Muscle layer of colon (tissue), 2 donors: ENCODE measurements around the gene USB1.

Experiments
- H3K27ac ChIP-seq: one replicate; pipeline ENCODE4 v1.7.0; 2013; ENCODE audit warnings: low read depth, mild to moderate bottlenecking, low read length, moderate library complexity
- H3K27me3 ChIP-seq, 2 donors: one replicate each; pipeline ENCODE4 v1.7.0; 2013; ENCODE audit warnings: low read length in 2 of 2, mild to moderate bottlenecking in 2 of 2; ENCODE audit not compliant: insufficient read depth in 2 of 2, control insufficient read depth in 1 of 2
- H3K36me3 ChIP-seq: one replicate; pipeline ENCODE4 v1.7.0; 2013; ENCODE audit warnings: mild to moderate bottlenecking, low read length; ENCODE audit not compliant: insufficient read depth
- H3K4me1 ChIP-seq: one replicate; pipeline ENCODE4 v1.7.0; 2013; ENCODE audit warnings: mild to moderate bottlenecking, low read length; ENCODE audit not compliant: insufficient read depth
- H3K4me3 ChIP-seq, 2 donors: one replicate each; pipeline ENCODE4 v1.7.0; 2013; ENCODE audit warnings: low read length in 2 of 2, low read depth in 1 of 2, mild to moderate bottlenecking in 1 of 2, moderate library complexity in 1 of 2
- H3K9ac ChIP-seq: one replicate; pipeline ENCODE4 v1.7.0; 2013; ENCODE audit warnings: low read length
- H3K9me3 ChIP-seq: one replicate; pipeline ENCODE4 v1.7.0; 2013; ENCODE audit warnings: mild to moderate bottlenecking, low read length
- donor health status: abdominal sarcoma.
- donor health status: Adenocarcinoma of cecum.

The USB1 gene

DNA sequence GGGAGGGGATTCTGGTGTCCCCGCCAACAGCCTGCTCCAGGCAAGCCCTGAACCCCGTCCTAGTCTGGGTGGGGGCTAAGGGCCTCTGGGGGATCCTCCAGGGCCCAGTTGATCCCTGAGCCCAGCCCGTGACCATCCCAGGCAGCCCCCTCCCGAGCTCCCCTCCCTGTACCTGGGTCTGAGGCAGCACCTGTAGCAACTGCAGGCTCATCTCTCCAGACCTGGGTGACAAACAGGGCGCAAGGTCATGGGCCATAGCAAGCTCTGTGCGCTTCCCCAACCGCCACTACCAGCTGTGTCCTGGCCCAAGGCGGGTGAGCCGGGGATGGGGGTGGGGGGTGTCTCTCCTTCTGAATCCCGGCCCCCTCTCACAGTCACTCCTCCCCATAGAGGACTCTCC is 40.9 kb upstream of the USB1 start:
- H3K9ac ChIP-seq, result no peak overlapping the region
- H3K4me3 ChIP-seq, result no peak overlapping the region
- no peaks in the 10 kb centered on the region for H3K27me3 ChIP-seq
- H3K4me1 ChIP-seq, result no peaks in the 10 kb centered on the region
- no peaks in the 10 kb centered on the region for H3K9me3 ChIP-seq
- H3K36me3 ChIP-seq, result no peaks in the 10 kb centered on the region
- H3K27ac ChIP-seq, result no peak overlapping the region

DNA sequence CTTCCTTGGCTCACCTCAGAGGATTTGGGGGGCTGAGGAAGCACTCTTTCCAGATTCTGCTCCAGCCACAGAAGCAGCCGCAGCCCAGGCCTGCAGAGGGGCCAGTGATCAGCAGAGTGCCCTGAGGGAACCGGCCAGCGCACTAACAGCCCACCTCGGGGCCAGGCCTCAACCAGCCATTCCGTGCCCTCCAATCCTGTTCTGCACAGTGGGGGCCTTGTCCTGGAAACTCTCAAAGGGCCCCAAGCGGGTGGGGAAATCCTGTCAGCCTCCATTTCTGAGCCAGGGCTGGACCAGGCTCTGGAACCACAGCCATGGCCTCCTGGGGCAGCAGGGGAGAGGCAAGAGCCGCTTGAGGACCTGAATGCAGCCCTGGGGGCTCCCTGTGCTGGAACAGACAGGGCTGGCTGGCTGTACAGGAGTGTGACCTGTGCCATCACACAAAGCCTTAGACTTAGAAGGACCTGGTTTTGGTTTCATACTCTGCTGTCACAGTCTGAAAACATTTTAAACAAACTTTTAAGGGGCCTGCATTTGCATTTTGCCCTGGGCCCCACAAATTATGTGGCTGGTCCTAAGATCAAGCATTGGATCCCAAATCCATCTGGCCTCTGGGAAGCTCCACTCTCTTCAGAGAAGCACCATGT is 40.3 kb upstream of the USB1 start:
- no peak overlapping the region for H3K9ac ChIP-seq
- no peak overlapping the region for H3K27ac ChIP-seq
- no peak overlapping the region for H3K4me3 ChIP-seq
- H3K9me3 ChIP-seq, result no peaks in the 10 kb centered on the region
- H3K36me3 ChIP-seq, result no peaks in the 10 kb centered on the region
- no peaks in the 10 kb centered on the region for H3K27me3 ChIP-seq
- H3K4me1 ChIP-seq, result no peaks in the 10 kb centered on the region

GRCh38 chr16:57961538-57961937 is 39.7 kb upstream of the USB1 start:
- Histone ChIP-seq H3K9ac (no peak overlapping the region), H3K27ac (no peak overlapping the region), H3K4me1 (no peaks in the 10 kb centered on the region), H3K9me3 (no peaks in the 10 kb centered on the region), H3K36me3 (no peaks in the 10 kb centered on the region), H3K27me3 (no peaks in the 10 kb centered on the region), H3K4me3 (no peak overlapping the region)

GRCh38 chr16:57962046-57962445 is 39.2 kb upstream of the USB1 start:
- Histone ChIP-seq H3K27ac (no peak overlapping the region), H3K36me3 (no peaks in the 10 kb centered on the region), H3K4me1 (no peaks in the 10 kb centered on the region), H3K9me3 (no peaks in the 10 kb centered on the region), H3K4me3 (no peak overlapping the region), H3K27me3 (no peaks in the 10 kb centered on the region), H3K9ac (no peak overlapping the region)

DNA sequence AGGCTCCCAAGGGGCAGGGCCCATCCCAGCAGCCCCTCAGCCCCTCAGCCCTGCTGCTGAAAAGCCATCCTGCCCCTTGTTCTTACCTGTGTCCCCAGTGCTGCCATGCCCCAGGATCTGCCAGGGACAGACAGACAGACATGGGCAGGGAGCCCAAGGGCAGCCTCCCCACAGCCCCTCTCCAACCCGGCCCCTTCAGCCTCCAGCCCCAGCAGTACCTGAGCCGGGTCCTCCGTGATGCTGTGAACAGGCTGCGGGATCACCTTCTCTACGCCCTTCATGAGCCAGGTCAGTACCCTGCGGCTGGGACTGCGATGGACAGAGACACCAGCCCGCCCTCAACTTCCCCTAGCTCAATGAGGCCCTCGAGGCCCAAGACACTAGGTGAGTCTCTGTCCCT is 38.5 kb upstream of the USB1 start:
- no peaks in the 10 kb centered on the region for H3K27me3 ChIP-seq
- no peaks in the 10 kb centered on the region for H3K9me3 ChIP-seq
- no peak overlapping the region for H3K27ac ChIP-seq
- no peak overlapping the region for H3K9ac ChIP-seq
- H3K4me3 ChIP-seq, result no peak overlapping the region
- H3K4me1 ChIP-seq, result no peaks in the 10 kb centered on the region
- H3K36me3 ChIP-seq, result no peaks in the 10 kb centered on the region

DNA sequence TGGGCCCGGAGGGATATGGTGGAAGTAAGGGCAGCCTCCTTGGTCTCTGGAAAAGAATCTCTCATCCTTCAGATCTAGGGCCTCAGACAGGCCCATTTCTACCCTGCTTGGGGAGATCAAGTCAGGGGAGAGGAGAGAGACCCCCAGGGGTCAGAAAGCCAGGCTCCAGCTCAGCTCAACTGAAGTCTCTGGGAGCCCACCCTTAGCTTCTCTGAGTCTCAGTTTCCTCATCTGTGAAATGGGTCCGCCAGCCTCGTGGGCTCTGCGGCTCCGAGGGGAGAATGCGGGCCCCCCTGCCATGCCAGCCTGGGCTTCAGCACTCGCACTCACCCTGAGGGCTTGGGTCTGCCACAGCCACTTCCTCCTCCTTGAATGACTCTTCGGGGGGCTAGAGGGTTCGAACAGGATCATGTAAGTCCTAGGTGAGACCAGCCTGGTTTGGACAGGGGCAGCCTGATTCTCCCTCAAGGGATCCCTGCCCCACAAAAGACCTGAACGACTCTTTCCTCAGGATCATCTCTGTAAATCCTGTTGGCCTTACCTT is 37.0 kb upstream of the USB1 start:
- Histone ChIP-seq H3K9ac (no peak overlapping the region), H3K9me3 (no peaks in the 10 kb centered on the region), H3K27ac (no peak overlapping the region), H3K27me3 (no peaks in the 10 kb centered on the region), H3K4me3 (no peak overlapping the region), H3K4me1 (no peaks in the 10 kb centered on the region), H3K36me3 (no peaks in the 10 kb centered on the region)

DNA sequence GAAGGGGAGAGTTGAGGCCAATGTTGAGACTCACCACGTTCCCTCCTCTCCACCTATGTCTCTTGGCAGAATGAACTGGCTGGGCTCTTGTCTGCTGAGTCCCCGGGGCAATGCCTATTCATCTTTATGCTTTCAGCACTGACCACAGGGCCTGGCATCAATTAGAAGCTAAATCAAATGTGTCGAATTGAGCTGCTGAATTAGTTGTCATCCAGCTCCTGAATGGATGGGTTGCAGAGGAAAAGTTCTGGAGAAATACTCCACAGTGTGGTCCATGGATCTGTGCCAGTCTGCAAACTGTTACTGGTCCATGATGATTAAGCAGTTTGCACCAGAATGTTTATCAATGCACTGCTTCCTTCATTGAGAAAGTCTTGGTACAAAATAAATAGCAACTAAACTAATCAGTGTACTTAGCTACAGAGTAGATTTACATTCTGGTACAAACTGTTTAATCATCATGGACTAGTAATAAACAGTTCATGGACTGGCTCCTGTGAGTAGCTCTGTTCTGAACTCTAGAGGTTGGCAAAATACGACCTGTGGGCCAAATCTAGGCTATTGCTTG is 34.9 kb upstream of the USB1 start:
- H3K9me3 ChIP-seq, result no peaks in the 10 kb centered on the region
- H3K4me1 ChIP-seq, result no peaks in the 10 kb centered on the region
- H3K27ac ChIP-seq, result no peak overlapping the region
- H3K9ac ChIP-seq, result no peak overlapping the region
- no peaks in the 10 kb centered on the region for H3K36me3 ChIP-seq
- H3K4me3 ChIP-seq, result no peak overlapping the region
- no peaks in the 10 kb centered on the region for H3K27me3 ChIP-seq

DNA sequence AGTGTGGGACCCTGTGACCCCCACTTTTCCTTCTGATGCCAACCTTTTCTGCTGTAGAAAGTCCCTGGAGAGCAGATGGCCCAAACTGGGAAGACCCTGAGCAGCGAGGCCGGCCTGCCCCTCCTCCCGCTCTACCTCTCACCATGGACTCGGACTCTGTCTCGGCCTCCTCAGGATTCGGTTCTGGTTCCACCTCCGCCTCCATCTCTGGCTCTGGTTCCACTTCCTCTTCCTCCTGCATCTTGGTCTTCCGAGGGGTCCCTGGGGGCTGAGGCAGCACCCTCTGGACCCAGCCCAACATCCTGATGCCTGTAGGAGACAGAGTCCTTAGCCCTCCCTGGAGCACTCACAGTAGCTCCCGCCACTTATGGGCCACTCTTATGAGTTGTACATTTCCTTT is 34.2 kb upstream of the USB1 start:
- Histone ChIP-seq H3K27me3 (no peaks in the 10 kb centered on the region), H3K36me3 (no peaks in the 10 kb centered on the region), H3K9me3 (no peaks in the 10 kb centered on the region)

GRCh38 chr16:57967916-57968315 is 33.3 kb upstream of the USB1 start:
- no peaks in the 10 kb centered on the region for H3K27me3 ChIP-seq
- H3K4me3 ChIP-seq, result no peak overlapping the region
- no peaks in the 10 kb centered on the region for H3K4me1 ChIP-seq
- no peak overlapping the region for H3K27ac ChIP-seq
- H3K36me3 ChIP-seq, result no peaks in the 10 kb centered on the region
- no peaks in the 10 kb centered on the region for H3K9me3 ChIP-seq
- no peak overlapping the region for H3K9ac ChIP-seq

More for the DNA sequence above, 34.2 kb upstream of the USB1 start:
- Histone ChIP-seq H3K9ac (no peak overlapping the region), H3K27ac (no peak overlapping the region), H3K4me1 (no peaks in the 10 kb centered on the region), H3K4me3 (no peak overlapping the region)

- Histone ChIP-seq H3K9ac (no peak overlapping the region), H3K4me3 (no peak overlapping the region), H3K27ac (no peak overlapping the region), H3K4me1 (no peaks in the 10 kb centered on the region), H3K36me3 (no peaks in the 10 kb centered on the region), H3K27me3 (no peaks in the 10 kb centered on the region), H3K9me3 (no peaks in the 10 kb centered on the region)
These were observed 31.6 kb upstream of the USB1 start for GRCh38 chr16:57969451-57970123.

DNA sequence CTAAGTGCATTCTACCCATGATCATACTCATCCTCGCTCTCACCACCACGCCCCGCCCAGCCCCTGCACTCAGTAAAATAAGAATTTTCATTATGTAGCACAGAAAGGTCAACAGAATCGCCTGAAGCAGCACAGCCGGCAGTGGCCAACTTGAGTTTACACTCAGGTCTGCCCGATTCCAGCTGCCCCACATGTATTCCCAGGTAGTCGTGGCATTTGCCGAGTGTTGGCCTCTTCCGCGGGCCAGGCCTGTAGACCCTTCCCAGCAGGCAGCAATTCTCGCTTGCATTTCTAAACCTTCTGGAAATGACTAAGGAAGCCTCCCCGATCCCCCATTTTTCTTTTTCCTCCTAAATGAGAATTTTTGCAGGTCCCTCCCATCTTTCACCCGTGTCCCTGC is 30.9 kb upstream of the USB1 start:
- H3K4me3 ChIP-seq, result no peak overlapping the region
- H3K36me3 ChIP-seq, result no peaks in the 10 kb centered on the region
- no peak overlapping the region for H3K27ac ChIP-seq
- no peak overlapping the region for H3K9ac ChIP-seq
- no peaks in the 10 kb centered on the region for H3K4me1 ChIP-seq
- no peaks in the 10 kb centered on the region for H3K27me3 ChIP-seq
- H3K9me3 ChIP-seq, result no peaks in the 10 kb centered on the region
